GM12878 (cell line): ENCODE results near the gene EEIG2. TPM values are rescaled to one million over a fixed set of nuclear protein-coding genes. Genes with fewer than 3 reads are reported as not detected.
A peak's percentile ranks its signal among the peaks of the same experiment; 100 is the strongest.

ENCODE experiments used
- ATAC-seq: fragments of 200-7000 bp; cut with Tn5 transposase; 3 replicates; pipeline ENCODE4 v1.9.1; 2020; ENCODE audit warnings: mild to moderate bottlenecking, moderate library complexity
- BruUV-seq: library from RNA; stranded (reverse); fragments of 400-500 nt; replicated peaks from 2 replicates; lab custom pipeline; 2021; lab: Mats Ljungman, UMichigan
- CTCF ChIA-PET: fragments of 300-600 bp; sonication (Branson Sonifier 250); formaldehyde crosslinking; extraction: SDS; loops from one replicate; lab custom pipeline; 2021; ENCODE audit warnings: inconsistent platforms; lab: Yijun Ruan, JAX
- POLR2A ChIA-PET: fragments of 350-600 bp; formaldehyde crosslinking; extraction: SDS; loops from one replicate; lab custom pipeline; 2021; ENCODE audit warnings: inconsistent platforms; lab: Charles Lee
- RAD21 ChIA-PET: fragments of 300-600 bp; sonication (Branson Sonifier 250); formaldehyde crosslinking; loops from one replicate; lab custom pipeline; 2023; ENCODE audit warnings: antibody characterized with exemption; ENCODE audit not compliant: unreplicated experiment; lab: Charles Lee
- SMC1A ChIA-PET: fragments of 300-600 bp; sonication (Branson Sonifier 250); formaldehyde crosslinking; loops from one replicate; lab custom pipeline; 2023; ENCODE audit not compliant: unreplicated experiment, uncharacterized antibody; lab: Charles Lee
- DNase-seq: peaks from one replicate; pipeline ENCODE4 v3.0.0-alpha.2; 2011; ENCODE audit warnings: low read depth, low spot score
- FAIRE-seq: peaks from 3 replicates; lab custom pipeline; 2011; peaks lifted over from hg19 to GRCh38; lab: Jason Lieb, UNC
- H2AFZ ChIP-seq: 2 replicates; pipeline ENCODE4 v1.6.0; 2011; ENCODE audit warnings: low read depth, low read length, control low read depth; ENCODE audit not compliant: control insufficient read depth
- H3K27ac ChIP-seq: 2 replicates; pipeline ENCODE4 v1.5.1; 2011; ENCODE audit warnings: control low read depth; ENCODE audit not compliant: control insufficient read depth, insufficient read depth
- H3K27me3 ChIP-seq, 2 experiments: replicated peaks in 1 of 2; 2 replicates each; pipeline versions ENCODE4 v1.6.0 to v1.6.1; 2011; ENCODE audit warnings: low read length in 1 of 2; ENCODE audit not compliant: control insufficient read depth in 2 of 2, insufficient read depth in 2 of 2
- H3K36me3 ChIP-seq, 2 experiments: 2 replicates each; pipeline ENCODE4 v1.5.1; 2011; ENCODE audit warnings: low read length in 1 of 2; ENCODE audit not compliant: control insufficient read depth in 2 of 2, insufficient read depth in 2 of 2
- H3K4me1 ChIP-seq: 2 replicates; pipeline ENCODE4 v1.6.1; 2011; ENCODE audit warnings: mild to moderate bottlenecking, low read length, moderate library complexity, mixed read lengths; ENCODE audit not compliant: control insufficient read depth, insufficient read depth
- H3K4me2 ChIP-seq: 2 replicates; pipeline ENCODE4 v1.6.0; 2011; ENCODE audit warnings: control low read depth; ENCODE audit not compliant: control insufficient read depth, insufficient read depth
- H3K4me3 ChIP-seq: fragments of 200-600 bp; sonication (generic); 2 replicates; pipeline ENCODE4 v1.5.1; 2016
- H3K79me2 ChIP-seq: 2 replicates; pipeline ENCODE4 v1.6.0; 2011; ENCODE audit warnings: low read length; ENCODE audit not compliant: control insufficient read depth, insufficient read depth
- H3K9ac ChIP-seq: 2 replicates; pipeline ENCODE4 v1.8.0; 2011; ENCODE audit warnings: low read length, control low read depth, mixed read lengths; ENCODE audit not compliant: control insufficient read depth, insufficient read depth
- H3K9me3 ChIP-seq: replicated peaks from 3 replicates; pipeline ENCODE4 v1.5.1; 2011; ENCODE audit warnings: mild to moderate bottlenecking, low read length; ENCODE audit not compliant: control insufficient read depth, insufficient read depth
- H4K20me1 ChIP-seq: 2 replicates; pipeline ENCODE4 v1.6.0; 2011; ENCODE audit not compliant: control insufficient read depth, insufficient read depth
- CTCF ChIP-seq, 3 experiments: IDR thresholded peaks in 2 of 3; conservative IDR thresholded peaks in 1 of 3; 2 replicates each; pipeline ENCODE4 v1.5.1; 2011; ENCODE audit warnings: low read depth in 3 of 3, low read length in 3 of 3, mild to moderate bottlenecking in 3 of 3, control low read depth in 2 of 3, moderate library complexity in 2 of 3, inconsistent platforms in 1 of 3, mixed read lengths in 1 of 3; ENCODE audit not compliant: control insufficient read depth in 2 of 3, insufficient read depth in 1 of 3; ENCODE audit errors: extremely low read depth in 1 of 3
- FOXM1 ChIP-seq: IDR thresholded peaks from 2 replicates; pipeline ENCODE4 v1.6.1; 2012; ENCODE audit warnings: low read depth, mild to moderate bottlenecking, inconsistent platforms, low read length, moderate library complexity
- POLR2A ChIP-seq: IDR thresholded peaks from 2 replicates; pipeline ENCODE4 v1.6.1; 2011; ENCODE audit warnings: low read depth, mild to moderate bottlenecking, low read length
- POLR2AphosphoS5 ChIP-seq: IDR thresholded peaks from 2 replicates; pipeline ENCODE4 v1.6.1; 2011; ENCODE audit warnings: mild to moderate bottlenecking, low read length, inconsistent platforms
- TCF12 ChIP-seq: IDR thresholded peaks from 2 replicates; pipeline ENCODE4 v1.6.1; 2011; ENCODE audit warnings: low read depth, mild to moderate bottlenecking, low read length
- WGBS: methylation state at CpG from one replicate; pipeline ENCODE4 v1.1.6; 2016; ENCODE audit warnings: low lambda C conversion rate; ENCODE audit not compliant: insufficient replicate concordance, insufficient coverage; ENCODE audit errors: missing lambda C conversion rate; 5-methylcytosine and 5-hydroxymethylcytosine counted together
- in situ Hi-C: fragments of 300-500 bp; cut with MboI; formaldehyde crosslinking; loops from 9 replicates; pipeline ENCODE4 v1.14.3; 2018; ENCODE audit warnings: mixed read lengths
- intact Hi-C: fragments of 100-400 bp; cut with micrococcal nuclease; formaldehyde crosslinking; loops from one replicate; pipeline ENCODE4 v1.14.2; 2022; ENCODE audit not compliant: unreplicated experiment
- polyA plus RNA-seq, 11 experiments: library from polyadenylated mRNA; depleted of rRNA in 4 of 11; unstranded in 6 of 11; stranded (reverse) in 5 of 11; fragments of >200 nt; fragmentation: Nextera tagmentation in 4 of 11; fragmentation: Illumina TruSeq in 1 of 11; extraction: Ambion mirVana in 4 of 11; extraction: Trizol in 1 of 11; gene quantifications; 1 replicate in 1 of 11; 2 replicates in 10 of 11; pipeline versions ENCODE4 v1.2.1 to v1.2.3, GENCODE V29; 2011 to 2016; ENCODE audit warnings: inconsistent platforms in 2 of 11, missing spikeins in 2 of 11, low read depth in 1 of 11
- total RNA-seq, 4 experiments: library from RNA; depleted of rRNA in 3 of 4; stranded (reverse); fragments of >200 nt in 3 of 4; fragmentation: Illumina TruSeq in 1 of 4; extraction: Trizol in 1 of 4; gene quantifications; 2 replicates each; pipeline versions ENCODE4 v1.2.1 to v1.2.3, GENCODE V29; 2013 to 2021

EEIG2 gene
- total and polyA plus RNA-seq, 10 of the 15 experiments (the other 5 are each of a cell fraction or from before 2014, with no cell fraction given): 1.4 to 17.2 (median 9.8) TPM

DNA sequence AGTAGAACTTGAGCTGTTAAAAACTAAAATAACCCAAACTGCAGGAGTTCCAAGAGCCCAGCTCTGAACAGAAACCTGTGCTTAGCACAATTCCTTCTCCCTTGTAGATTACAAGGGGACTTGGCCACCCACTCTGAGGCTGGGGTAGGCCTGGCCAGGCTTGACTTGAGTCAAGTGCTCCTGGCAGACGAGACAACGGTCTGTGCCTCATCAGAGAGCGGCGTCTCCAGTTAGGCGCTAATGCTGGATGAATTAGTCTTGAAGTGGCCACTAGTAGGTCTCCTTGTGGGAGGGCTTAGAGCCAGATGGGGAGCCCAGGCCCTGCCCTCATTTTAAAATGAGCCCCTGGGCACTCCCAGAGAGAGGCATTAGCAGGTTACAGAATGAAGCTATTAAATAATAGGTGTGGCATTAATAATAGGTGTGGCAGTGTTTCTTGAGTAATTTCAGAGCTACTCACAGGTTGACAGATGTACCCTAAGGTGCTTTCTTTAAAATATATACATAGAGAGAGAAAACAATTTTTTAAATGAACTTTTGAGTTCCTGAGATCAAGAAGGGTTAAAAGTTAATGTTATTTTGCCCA is 1.1 kb downstream of the EEIG2 start:
- H3K4me3 ChIP-seq: peak overlapping the region; percentile 71
- no peaks in the 10 kb centered on the region for H3K36me3 ChIP-seq
- H3K4me1 ChIP-seq: peaks cover 28% of the 10 kb centered on the region
- H2AFZ ChIP-seq: peak overlapping the region; percentile 82
- H4K20me1 ChIP-seq: no peaks in the 10 kb centered on the region
- in situ Hi-C loops: loop anchor here (5.0 to 10.0 kb wide), 2 partner anchors 49 to 356 kb away; partner anchors contain the start of gene SLC25A24
- H3K27ac ChIP-seq: peak overlapping the region; percentile 19; the same call in 1 of the 2 replicates
- H3K79me2 ChIP-seq: peaks cover 2% of the 10 kb centered on the region
- POLR2A ChIA-PET: interaction anchor here (0.6 to 2.9 kb wide), 8 partner anchors 10 to 362 kb away, joined by 3 to 24 read pairs (median 6); partner anchors contain the start of gene PRPF38B
- peak; percentile 78 for ATAC-seq
- WGBS: 13% methylated on average over 5 of the region's 5 CpGs
- peak overlapping the region; percentile 97 for H3K4me2 ChIP-seq
- SMC1A ChIA-PET: interaction anchor here (0.6 to 6.8 kb wide), 25 partner anchors 8 to 365 kb away, joined by 3 to 161 read pairs (median 6); partner anchors contain the start of gene PRPF38B
- TF ChIP-seq POLR2A (peak; percentile 68), POLR2AphosphoS5 (peak; percentile 48; the same call in 1 of the 2 replicates), FOXM1 (no peak), CTCF (IDR thresholded peaks at IDR 0.05 in 2 of 3, conservative IDR thresholded peaks at IDR 0.05 in 1 of 3; ENCODE audit: control insufficient read depth in 2 of 3, extremely low read depth in 1 of 3, insufficient read depth in 1 of 3, low read depth in 3 of 3, low read length in 3 of 3) (0 out of 6 replicates have a peak, but pooled peaks of 2 of the 3 experiments have one; percentile 3 to 15), TCF12 (peak; percentile 41; the same call in 1 of the 2 replicates)
- no peak for DNase-seq
- intact Hi-C loops: loop anchor here (1.0 to 2.0 kb wide), 3 partner anchors 28 to 82 kb away; no protein-coding TSS in a partner anchor
- FAIRE-seq: no peak
- CTCF ChIA-PET: interaction anchor here (0.5 to 7.0 kb wide), 34 partner anchors 9 to 782 kb away, joined by 3 to 258 read pairs (median 4); partner anchors contain the start of genes PRPF38B and SLC25A24
- H3K27me3 ChIP-seq: no peaks in the 10 kb centered on the region
- RAD21 ChIA-PET: interaction anchor here (0.6 to 7.1 kb wide), 23 partner anchors 9 to 786 kb away, joined by 3 to 92 read pairs (median 6); partner anchors contain the start of genes PRPF38B and SLC25A24
- peak overlapping the region; percentile 60 for H3K9ac ChIP-seq
- no peaks in the 10 kb centered on the region for H3K9me3 ChIP-seq
- no TSS peak for BruUV-seq
